Measurements from ENCODE around the gene KCNJ15.

KCNJ15 gene

DNA sequence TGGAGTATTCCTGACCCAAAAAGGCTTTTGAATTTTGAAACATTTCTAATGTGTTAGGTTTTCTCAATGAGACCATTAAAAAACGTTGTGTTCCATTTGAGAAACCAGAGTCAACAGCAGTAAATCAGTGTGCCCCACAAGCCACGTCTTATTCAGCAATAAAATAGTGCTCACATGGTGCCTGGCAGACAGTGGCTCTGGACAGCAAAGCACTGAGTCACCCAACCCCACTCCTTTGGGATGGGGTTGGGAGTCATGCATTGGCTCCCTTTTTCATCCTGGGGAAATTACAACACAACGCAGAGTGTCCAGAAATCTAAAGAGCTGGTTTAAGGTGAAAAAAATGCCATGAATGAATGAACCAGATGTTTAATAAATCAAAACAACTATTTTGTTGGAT lies 46.5 kb downstream of the KCNJ15 start:
- peaks cover 26% of the 10 kb centered on the region for H3K4me1 Mint-ChIP-seq (ENCODE audit: low read depth)
- no peak overlapping the region for H3K4me3 Mint-ChIP-seq
- H3K27me3 Mint-ChIP-seq: peaks cover 3% of the 10 kb centered on the region
- no peak overlapping the region for H3K27ac Mint-ChIP-seq
- H3K36me3 Mint-ChIP-seq (ENCODE audit: low read depth): no peaks in the 10 kb centered on the region
- intact Hi-C loops (cut with micrococcal nuclease): no loop called here
- H3K9me3 Mint-ChIP-seq: no peaks in the 10 kb centered on the region

DNA sequence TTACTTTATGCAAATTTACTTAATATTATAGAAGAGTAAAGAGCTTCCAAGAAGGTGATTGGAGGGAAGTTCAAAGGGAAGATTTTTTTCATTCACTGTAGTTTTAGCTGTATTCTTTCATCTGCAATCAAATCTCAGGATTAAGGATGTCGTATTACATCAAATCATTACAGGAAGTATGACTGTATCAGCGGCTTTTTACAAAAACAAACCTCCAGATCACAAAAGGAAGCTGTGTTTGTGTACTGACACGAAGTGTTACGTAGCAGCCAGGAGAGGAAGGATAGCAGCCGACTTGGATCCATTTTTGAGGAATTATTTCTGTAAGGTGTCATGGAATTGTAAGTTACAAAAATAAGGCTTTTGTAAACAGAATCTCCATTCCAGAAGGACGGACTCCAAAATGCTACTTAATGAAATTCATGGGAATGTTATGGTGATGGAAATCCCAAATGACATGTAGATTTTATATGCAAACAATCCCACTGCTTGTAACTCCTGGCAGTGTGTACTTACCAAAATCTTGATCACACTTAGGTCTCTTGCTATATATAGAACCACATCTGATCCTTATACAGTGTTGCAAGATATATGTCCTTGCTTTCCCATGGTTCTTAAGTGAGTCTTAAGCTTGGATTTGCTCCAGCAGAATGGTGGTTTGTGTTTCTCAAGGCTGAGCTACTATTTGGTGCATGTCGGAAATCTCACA lies 49.8 kb downstream of the KCNJ15 start:
- intact Hi-C loops (cut with micrococcal nuclease): no loop called here
- H3K4me3 Mint-ChIP-seq: no peak overlapping the region
- no peaks in the 10 kb centered on the region for H3K36me3 Mint-ChIP-seq (ENCODE audit: low read depth)

DNA sequence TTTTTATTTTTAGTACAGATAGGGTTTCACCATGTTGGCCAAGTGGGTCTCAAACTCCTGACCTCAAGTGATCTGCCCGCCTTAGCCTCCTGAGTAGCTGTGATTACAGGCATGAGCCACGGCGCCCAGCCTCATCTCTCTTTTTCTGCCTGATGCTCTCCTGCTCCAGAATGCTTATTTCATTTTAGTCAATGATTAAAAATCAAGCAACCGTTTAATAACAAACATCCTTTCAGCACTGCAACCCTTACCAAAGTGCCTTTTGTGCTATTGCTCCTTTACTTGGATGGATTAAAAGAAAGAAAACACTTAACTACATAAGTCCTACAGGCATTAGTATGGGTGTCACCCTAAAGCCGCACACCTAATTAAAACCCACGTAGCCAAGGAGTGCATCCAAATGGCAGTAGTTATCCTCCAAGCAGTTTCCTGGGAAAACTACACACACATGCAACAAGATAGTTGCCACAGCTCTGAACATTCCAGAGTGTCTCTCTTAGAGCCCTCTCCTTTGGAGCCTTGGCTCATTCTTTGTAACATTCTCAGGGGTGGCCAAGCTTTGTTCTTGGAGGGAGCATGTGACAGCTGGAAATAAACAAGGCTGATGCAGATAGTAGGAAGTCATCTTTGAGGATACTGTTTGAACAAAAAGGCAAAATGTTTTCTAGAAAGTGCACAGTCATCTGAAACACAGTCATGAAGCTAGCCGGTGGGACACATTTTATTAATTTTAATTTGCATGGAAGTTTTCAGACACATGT lies 51.2 kb downstream of the KCNJ15 start:
- peaks cover 35% of the 10 kb centered on the region for H3K4me1 Mint-ChIP-seq (ENCODE audit: low read depth)
- H3K9me3 Mint-ChIP-seq: no peaks in the 10 kb centered on the region
- no peak overlapping the region for H3K4me3 Mint-ChIP-seq
- no peak overlapping the region for H3K27ac Mint-ChIP-seq
- H3K27me3 Mint-ChIP-seq: peaks cover 4% of the 10 kb centered on the region
- no peaks in the 10 kb centered on the region for H3K36me3 Mint-ChIP-seq (ENCODE audit: low read depth)
- intact Hi-C loops (cut with micrococcal nuclease): no loop called here

More for the DNA sequence above, 49.8 kb downstream of the KCNJ15 start:
- no peaks in the 10 kb centered on the region for H3K9me3 Mint-ChIP-seq
- H3K4me1 Mint-ChIP-seq (ENCODE audit: low read depth): peaks cover 34% of the 10 kb centered on the region
- peaks cover 4% of the 10 kb centered on the region for H3K27me3 Mint-ChIP-seq
- H3K27ac Mint-ChIP-seq: no peak overlapping the region

DNA sequence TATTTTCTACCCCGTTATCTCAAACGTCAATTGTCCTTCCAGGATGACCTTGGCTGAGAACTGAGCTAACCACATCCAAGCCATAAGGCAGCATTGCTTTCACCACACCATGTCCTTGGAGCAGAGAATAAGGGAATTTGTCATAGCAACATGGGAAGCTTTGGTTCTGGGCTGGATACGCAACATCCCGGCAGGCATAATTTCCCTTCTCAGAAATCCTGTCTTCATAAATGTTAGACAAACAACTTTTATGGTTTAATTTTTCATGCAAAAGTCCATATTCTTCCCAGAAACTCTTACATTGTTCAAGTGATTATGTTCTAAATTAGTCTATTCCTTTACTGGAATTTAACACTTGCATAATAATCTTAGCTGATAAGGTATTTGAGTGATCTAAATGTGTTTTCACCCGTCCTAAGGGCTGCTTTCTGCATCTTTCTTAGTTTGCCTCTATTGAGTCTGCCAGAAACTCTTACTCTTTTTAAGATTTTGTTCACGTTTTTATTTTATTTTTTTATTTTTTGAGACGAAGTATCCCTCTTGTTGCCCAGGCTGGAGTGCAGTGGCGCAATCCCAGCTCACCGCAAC lies 51.8 kb downstream of the KCNJ15 start:
- H3K27ac Mint-ChIP-seq: no peak overlapping the region

DNA sequence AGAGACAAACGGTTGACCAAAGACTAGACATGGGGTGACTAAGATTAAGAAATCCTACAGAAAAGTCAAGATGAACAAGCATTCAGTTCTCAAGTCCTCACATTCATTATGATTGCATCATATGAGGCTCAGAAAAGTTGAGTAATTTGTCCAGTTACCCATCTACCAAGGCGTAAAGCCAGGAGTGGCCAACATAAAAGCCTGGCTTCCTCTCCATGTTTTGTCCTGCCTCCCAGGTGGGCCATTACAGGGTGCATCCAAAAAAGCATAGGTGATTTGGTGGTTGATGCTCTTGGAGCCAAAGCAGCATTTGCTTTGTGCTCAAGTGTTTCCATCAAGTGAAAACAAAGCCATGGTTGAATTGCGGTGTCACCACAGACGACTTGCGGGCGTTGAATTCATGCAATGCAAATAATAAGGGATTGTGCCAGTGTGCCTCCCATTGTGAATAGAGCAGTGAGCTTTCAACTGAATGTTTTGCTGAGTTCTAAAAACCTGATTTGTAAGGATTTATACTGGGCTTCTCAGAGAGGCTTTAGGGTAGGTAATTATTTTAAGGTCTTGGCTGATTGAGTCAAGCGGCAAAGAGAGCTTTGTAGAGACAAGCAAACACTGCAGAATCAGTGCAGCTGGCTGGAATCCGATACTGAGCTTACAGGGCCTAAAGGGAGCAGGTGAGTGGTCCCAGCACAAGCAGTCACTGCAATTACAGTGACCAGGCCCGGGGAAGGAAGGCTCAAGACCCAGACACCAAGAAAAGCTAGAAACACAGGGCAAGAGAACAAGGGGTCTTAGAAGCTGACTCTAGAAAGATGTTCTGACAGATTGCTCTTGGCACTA lies 54.1 kb downstream of the KCNJ15 start:
- H3K4me1 Mint-ChIP-seq (ENCODE audit: low read depth): peaks cover 59% of the 10 kb centered on the region
- H3K36me3 Mint-ChIP-seq (ENCODE audit: low read depth): no peaks in the 10 kb centered on the region
- peaks cover 8% of the 10 kb centered on the region for H3K27me3 Mint-ChIP-seq
- no peak overlapping the region for H3K27ac Mint-ChIP-seq
- no peak overlapping the region for H3K4me3 Mint-ChIP-seq
- intact Hi-C loops (cut with micrococcal nuclease): no loop called here
- H3K9me3 Mint-ChIP-seq: no peaks in the 10 kb centered on the region

More for the DNA sequence above, 51.8 kb downstream of the KCNJ15 start:
- Mint-ChIP-seq H3K4me1 (ENCODE audit: low read depth) (peaks cover 42% of the 10 kb centered on the region), H3K9me3 (no peaks in the 10 kb centered on the region), H3K4me3 (no peak overlapping the region), H3K36me3 (ENCODE audit: low read depth) (no peaks in the 10 kb centered on the region), H3K27me3 (peaks cover 8% of the 10 kb centered on the region)
- intact Hi-C loops (cut with micrococcal nuclease): no loop called here

DNA sequence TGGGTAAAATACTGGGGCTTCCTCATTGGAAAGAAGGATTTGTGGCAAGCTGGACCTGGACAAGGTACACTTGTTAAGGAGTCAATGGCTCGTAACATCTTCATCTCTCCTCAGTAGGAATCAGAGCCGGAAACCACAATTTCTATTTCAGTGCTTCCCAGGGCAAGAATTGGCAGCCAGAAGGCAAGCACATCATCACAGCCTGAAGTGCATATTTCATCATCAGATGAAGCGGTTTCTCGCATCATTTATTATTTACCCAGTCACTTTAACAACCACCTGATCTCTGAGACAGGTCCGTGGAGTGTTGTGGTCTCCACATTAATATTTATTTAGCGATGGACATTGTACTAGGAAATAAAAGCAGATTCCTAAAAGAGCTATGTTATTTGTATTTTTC lies 55.0 kb downstream of the KCNJ15 start:
- H3K9me3 Mint-ChIP-seq: no peaks in the 10 kb centered on the region
- H3K4me3 Mint-ChIP-seq: no peak overlapping the region
- peaks cover 54% of the 10 kb centered on the region for H3K4me1 Mint-ChIP-seq (ENCODE audit: low read depth)
- H3K36me3 Mint-ChIP-seq (ENCODE audit: low read depth): no peaks in the 10 kb centered on the region
- peaks cover 8% of the 10 kb centered on the region for H3K27me3 Mint-ChIP-seq
- intact Hi-C loops (cut with micrococcal nuclease): no loop called here
- H3K27ac Mint-ChIP-seq: no peak overlapping the region

DNA sequence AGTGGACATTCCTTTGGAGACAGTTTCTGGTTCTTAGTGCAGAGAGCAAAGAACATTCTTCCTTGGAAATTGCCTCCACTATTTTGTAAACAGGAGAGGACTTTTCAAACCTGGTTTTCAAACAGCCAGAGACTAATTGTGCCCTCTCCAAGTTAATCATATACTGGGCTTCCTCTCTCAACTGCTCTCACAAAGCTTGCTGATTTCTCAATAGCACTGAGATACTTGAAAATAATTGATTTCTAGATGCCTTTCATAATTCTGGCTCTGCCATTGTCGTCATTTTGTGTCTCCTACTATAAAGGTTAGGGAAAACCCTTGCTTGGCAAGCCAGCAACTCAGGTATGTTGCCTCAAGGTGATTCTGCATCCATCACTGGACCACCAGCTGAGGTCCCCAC lies 56.0 kb downstream of the KCNJ15 start:
- Mint-ChIP-seq H3K36me3 (ENCODE audit: low read depth) (no peaks in the 10 kb centered on the region), H3K27ac (no peak overlapping the region), H3K4me3 (no peak overlapping the region)

DNA sequence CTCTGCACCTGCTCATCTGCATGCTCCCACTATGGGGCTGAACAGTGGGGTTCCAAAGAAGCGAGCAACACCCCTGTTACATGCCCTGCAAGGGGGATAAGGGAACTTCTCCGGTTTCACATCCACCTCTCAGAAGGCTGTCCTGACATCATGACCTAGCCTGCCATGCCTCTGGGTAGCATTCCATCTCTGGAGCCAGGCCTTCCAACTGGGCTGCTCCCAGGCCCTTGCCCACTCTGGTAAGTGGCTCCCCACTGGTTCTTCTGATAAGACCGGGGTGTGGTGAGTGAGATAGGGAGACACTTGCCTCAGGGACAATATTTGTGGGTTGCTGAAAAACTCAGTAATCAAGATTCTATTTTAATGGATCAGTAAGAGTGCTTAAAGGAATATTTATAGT lies 57.8 kb downstream of the KCNJ15 start:
- intact Hi-C loops (cut with micrococcal nuclease): no loop called here
- no peak overlapping the region for H3K27ac Mint-ChIP-seq
- H3K9me3 Mint-ChIP-seq: no peaks in the 10 kb centered on the region

More for the DNA sequence above, 56.0 kb downstream of the KCNJ15 start:
- peaks cover 8% of the 10 kb centered on the region for H3K27me3 Mint-ChIP-seq
- H3K9me3 Mint-ChIP-seq: no peaks in the 10 kb centered on the region
- intact Hi-C loops (cut with micrococcal nuclease): no loop called here
- H3K4me1 Mint-ChIP-seq (ENCODE audit: low read depth): peaks cover 50% of the 10 kb centered on the region

DNA sequence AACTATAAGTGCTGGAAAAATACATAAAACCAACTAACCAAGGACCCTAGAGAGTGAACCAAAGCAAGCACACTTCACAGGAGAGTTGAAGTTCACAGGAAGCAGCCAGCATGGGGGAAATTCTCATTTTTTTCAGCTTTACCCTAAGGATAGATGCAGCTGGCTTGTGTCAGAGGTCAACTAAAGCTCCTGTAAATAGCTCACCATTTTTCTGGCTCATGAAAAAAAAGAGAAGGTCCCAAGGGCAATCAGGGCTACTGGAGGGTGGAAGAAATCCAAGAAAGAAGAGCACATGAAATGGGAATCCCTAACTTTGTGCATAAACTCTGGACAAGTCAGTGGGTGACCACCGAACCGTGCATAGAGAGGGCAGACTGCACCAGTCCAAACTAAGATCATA lies 58.3 kb downstream of the KCNJ15 start:
- Mint-ChIP-seq H3K4me1 (ENCODE audit: low read depth) (peaks cover 40% of the 10 kb centered on the region), H3K4me3 (no peak overlapping the region), H3K27ac (no peak overlapping the region), H3K9me3 (no peaks in the 10 kb centered on the region), H3K27me3 (peaks cover 10% of the 10 kb centered on the region), H3K36me3 (ENCODE audit: low read depth) (no peaks in the 10 kb centered on the region)
- intact Hi-C loops (cut with micrococcal nuclease): no loop called here

More for the DNA sequence above, 57.8 kb downstream of the KCNJ15 start:
- H3K4me1 Mint-ChIP-seq (ENCODE audit: low read depth): peaks cover 45% of the 10 kb centered on the region
- H3K4me3 Mint-ChIP-seq: no peak overlapping the region
- H3K36me3 Mint-ChIP-seq (ENCODE audit: low read depth): no peaks in the 10 kb centered on the region
- peaks cover 10% of the 10 kb centered on the region for H3K27me3 Mint-ChIP-seq

DNA sequence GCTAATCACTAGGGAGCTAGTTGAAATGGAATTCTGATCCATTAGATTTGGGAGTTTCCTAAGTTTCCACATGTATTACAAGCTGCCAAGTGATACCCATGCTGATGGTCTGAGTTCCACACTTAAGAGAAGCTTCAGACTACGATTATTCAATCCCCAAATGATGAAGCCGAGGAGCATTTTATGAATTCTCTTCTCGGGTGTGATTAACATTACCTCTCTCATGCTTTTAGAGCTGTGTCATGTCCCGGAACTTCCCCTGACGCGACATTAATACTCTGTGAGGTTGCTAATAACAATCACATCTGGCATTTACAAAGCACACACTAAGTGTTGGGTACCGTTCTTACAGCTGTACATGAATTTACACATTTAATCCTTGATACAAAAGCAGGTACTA lies 63.0 kb downstream of the KCNJ15 start:
- Mint-ChIP-seq H3K9me3 (peaks cover 12% of the 10 kb centered on the region), H3K36me3 (ENCODE audit: low read depth) (no peaks in the 10 kb centered on the region), H3K4me1 (ENCODE audit: low read depth) (peaks cover 17% of the 10 kb centered on the region), H3K27me3 (peaks cover 31% of the 10 kb centered on the region), H3K4me3 (no peak overlapping the region), H3K27ac (no peak overlapping the region)
- intact Hi-C loops (cut with micrococcal nuclease): no loop called here

DNA sequence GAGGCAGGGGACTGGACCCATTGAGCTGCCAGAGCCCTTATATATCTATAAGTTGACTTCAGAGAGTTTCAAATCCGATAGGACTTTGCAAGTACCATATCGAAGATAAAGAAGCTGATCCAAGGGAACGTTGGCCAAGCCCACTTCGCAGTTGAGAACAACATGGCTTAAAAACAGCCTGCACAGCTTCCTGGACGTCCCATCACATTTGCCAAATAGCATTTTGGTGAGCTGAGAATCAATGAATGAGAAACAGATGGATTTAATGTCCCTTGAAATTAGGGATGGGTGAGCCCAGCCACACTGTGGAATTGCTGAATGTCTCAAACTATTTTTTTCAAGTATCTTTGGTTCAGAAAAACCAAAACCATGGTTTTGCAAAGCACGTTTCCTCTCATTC lies 64.8 kb downstream of the KCNJ15 start:
- H3K36me3 Mint-ChIP-seq (ENCODE audit: low read depth): no peaks in the 10 kb centered on the region
- H3K9me3 Mint-ChIP-seq: peaks cover 12% of the 10 kb centered on the region
- H3K27me3 Mint-ChIP-seq: peaks cover 49% of the 10 kb centered on the region
- peaks cover 27% of the 10 kb centered on the region for H3K4me1 Mint-ChIP-seq (ENCODE audit: low read depth)
- H3K27ac Mint-ChIP-seq: no peak overlapping the region
- H3K4me3 Mint-ChIP-seq: no peak overlapping the region
- intact Hi-C loops (cut with micrococcal nuclease): no loop called here

DNA sequence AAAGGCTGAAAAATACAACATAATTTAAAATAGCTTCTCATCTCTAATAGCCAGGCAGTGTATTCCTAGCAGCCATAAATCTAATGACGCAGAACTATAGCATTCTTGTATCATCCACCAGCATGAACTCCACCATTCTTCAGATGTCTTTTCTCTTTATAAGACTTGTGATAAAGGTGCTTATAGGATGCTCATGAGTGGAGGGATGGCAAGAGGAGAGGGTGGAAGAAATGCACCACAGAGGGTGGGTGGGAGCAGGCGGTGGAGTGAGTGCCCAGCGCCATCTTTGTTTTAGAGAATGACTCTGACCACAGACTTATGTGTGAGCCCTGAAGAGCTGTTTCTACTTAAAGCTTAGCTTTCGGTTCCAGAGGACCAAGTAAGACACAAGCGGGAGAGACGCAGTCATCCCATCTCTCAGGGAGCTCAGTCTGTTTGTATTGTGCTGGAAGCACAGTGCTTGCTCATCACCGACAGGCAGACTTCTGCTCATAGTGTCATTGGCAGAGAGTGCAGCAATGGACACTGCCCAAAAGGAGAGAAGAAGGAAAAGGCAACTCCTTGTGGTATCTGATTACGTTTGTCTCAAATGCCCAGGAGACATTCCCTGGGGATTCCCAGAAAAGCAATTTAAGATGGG lies 65.6 kb downstream of the KCNJ15 start:
- Mint-ChIP-seq H3K4me1 (ENCODE audit: low read depth) (peaks cover 35% of the 10 kb centered on the region), H3K27me3 (peaks cover 57% of the 10 kb centered on the region), H3K9me3 (peaks cover 12% of the 10 kb centered on the region), H3K36me3 (ENCODE audit: low read depth) (no peaks in the 10 kb centered on the region), H3K27ac (no peak overlapping the region), H3K4me3 (no peak overlapping the region)
- intact Hi-C loops (cut with micrococcal nuclease): no loop called here

DNA sequence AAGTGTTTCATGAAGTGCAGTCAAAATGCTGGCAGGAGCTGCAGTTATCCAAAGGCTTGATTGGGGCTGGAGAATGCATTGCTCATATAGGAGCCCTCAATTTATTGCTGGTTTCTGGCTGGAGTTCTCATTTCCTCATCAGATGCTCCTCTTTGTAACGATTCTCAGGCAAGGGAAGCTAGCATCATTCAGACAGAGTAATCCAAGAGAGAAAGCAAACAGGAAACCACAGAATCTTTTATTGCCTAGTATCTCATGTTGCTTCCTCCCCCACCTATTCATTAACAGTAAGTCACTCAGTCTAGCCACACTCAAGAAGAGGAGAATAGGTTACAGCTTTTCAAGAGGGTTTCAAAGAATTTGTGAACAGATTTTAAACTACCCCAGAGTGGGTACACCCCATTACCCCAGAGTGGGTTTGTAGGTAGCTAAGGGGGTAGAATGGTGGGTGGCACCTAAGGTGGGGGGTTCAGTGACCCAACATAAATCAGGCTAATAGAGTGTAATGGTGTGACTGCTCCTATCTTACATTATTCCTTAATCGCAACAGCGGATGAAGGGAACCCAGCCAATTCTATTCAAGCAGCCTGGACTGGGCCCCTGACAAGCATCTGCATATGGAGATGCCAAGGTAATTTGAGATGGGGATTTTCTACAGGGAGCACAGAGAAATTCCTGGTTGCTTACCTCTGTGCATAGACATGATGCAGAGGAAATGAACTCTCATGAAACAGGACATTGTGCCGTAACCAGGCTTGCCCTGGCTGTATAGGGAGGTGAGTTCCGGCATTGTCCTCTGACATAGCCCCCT lies 67.1 kb downstream of the KCNJ15 start:
- Mint-ChIP-seq H3K36me3 (ENCODE audit: low read depth) (no peaks in the 10 kb centered on the region), H3K27me3 (peaks cover 59% of the 10 kb centered on the region), H3K9me3 (peaks cover 12% of the 10 kb centered on the region), H3K4me1 (ENCODE audit: low read depth) (peaks cover 37% of the 10 kb centered on the region), H3K27ac (no peak overlapping the region), H3K4me3 (no peak overlapping the region)
- intact Hi-C loops (cut with micrococcal nuclease): no loop called here

All from dendritic cell treated with granulocyte-macrophage colony-stimulating factor and Interleukin-4, amounts not matched to agents 40 ng/mL and 50 ng/mL, for 4 days (primary cell).